ENCODE results near the gene RPRD1B. TPM values are rescaled to one million over a fixed set of nuclear protein-coding genes. Genes with fewer than 3 reads are reported as not detected.

The RPRD1B gene
- total and polyA plus RNA-seq, 2 of the 4 experiments (the other 2 are of a cell fraction): 8.4 to 9.9 TPM

DNA sequence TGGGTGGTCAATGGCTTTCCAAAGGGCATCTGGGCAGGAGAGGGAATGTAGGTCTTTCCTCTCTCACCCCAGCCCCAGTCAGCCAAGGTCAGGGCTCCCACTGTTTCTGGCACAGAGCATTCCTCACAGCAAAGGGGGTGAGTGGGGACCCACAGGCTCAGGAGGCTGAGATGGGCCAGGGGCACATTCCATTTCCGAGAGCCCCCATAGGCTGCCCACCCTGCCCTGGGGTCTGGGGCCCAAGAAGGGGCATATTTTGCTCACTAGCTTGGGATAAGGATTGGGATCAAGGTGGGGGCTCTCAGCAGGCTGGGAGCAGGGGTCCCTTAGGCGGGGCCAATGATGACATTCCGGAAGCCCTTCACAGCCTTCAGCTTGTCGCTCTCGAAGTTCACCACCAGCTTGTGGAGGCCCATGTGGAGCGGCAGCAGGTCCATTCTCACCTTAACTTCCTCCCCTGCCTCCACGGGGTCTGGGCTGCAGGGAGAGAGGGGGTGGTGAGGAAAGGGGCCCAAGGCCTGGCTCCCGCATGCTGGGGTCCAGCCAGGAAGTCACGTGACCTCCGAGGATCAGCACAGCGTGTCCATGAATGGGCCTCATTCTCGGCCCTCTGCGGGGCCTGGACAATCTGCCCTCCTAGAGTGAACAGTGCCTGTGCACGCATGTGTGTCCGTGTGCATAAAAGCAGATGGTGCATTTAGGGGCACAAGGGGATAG lies 96.5 kb downstream of the RPRD1B start:
- Histone ChIP-seq H3K27me3 (ENCODE audit: control insufficient read depth, insufficient read depth, low read length) (no peaks in the 10 kb centered on the region), H4K8ac (ENCODE audit: low read depth in 2 of 2, low read length in 2 of 2) (no peak overlapping the region), H3K14ac (replicated peaks; ENCODE audit: low read depth, low read length) (no peak overlapping the region), H3K4me2 (ENCODE audit: low read depth, low read length) (no peak overlapping the region), H3K27ac (ENCODE audit: insufficient read depth, low read length) (no peak overlapping the region), H3K79me1 (ENCODE audit: low read depth in 1 of 2, low read length in 2 of 2) (peaks cover 0 to 14% of the 10 kb centered on the region in 2 experiments; a peak in 2 of 4 replicates), H3K18ac (ENCODE audit: low read depth, low read length) (no peak overlapping the region), H3K9ac (ENCODE audit: low read depth, low read length) (no peak overlapping the region), H3K56ac (ENCODE audit: extremely low read depth, insufficient read depth, low read length) (no peak overlapping the region), H2AFZ (replicated peaks; ENCODE audit: low read length, poor library complexity) (no peak overlapping the region), H3K9me1 (ENCODE audit: insufficient read depth, low read length) (peaks cover 29% of the 10 kb centered on the region), H4K91ac (ENCODE audit: insufficient read depth, low read depth, low read length) (no peak overlapping the region), H2BK5ac (ENCODE audit: low read depth, low read length, poor library complexity, severe bottlenecking) (no peak overlapping the region), H2BK20ac (ENCODE audit: low read depth, low read length) (0 out of 2 replicates have a peak overlapping the region, but pooled peaks have one; percentile 27), H3K36me3 (ENCODE audit: control insufficient read depth, insufficient read depth, low read length) (peaks cover 47% of the 10 kb centered on the region), H3K4me1 (ENCODE audit: control insufficient read depth, insufficient read depth, low read length) (peaks cover 27% of the 10 kb centered on the region), H2AK5ac (ENCODE audit: low read depth, low read length) (peak overlapping the region; percentile 13; the same call in 1 of the 2 replicates), H2BK15ac (ENCODE audit: low read depth, low read length) (no peak overlapping the region), H3K4ac (ENCODE audit: low read depth, low read length) (no peak overlapping the region), H3K4me3 (ENCODE audit: insufficient read depth, low read depth, low read length) (no peak overlapping the region), H3K23ac (ENCODE audit: low read depth, low read length) (no peak overlapping the region), H2AK9ac (replicated peaks; ENCODE audit: low read depth, low read length, poor library complexity) (no peak overlapping the region), H4K5ac (ENCODE audit: low read depth, low read length) (no peak overlapping the region), H2BK120ac (ENCODE audit: low read depth, low read length) (no peak overlapping the region), H4K20me1 (ENCODE audit: insufficient read depth, low read length) (no peaks in the 10 kb centered on the region; the same call in 1 of the 2 replicates), H3K9me3 (ENCODE audit: control insufficient read depth, insufficient read depth, low read length) (no peaks in the 10 kb centered on the region)
- dilution Hi-C loops (cut with HindIII; ENCODE audit: low sequenced_read_pairs, unreplicated experiment) (no loop called here), intact Hi-C loops (cut with micrococcal nuclease) (no loop called here), in situ Hi-C loops (cut with MboI; ENCODE audit: low sequenced_read_pairs) (no loop called here)
- ATAC-seq (ENCODE audit: low read depth) (no peak), DNase-seq (no peak)
- TF ChIP-seq, protein P1, sequence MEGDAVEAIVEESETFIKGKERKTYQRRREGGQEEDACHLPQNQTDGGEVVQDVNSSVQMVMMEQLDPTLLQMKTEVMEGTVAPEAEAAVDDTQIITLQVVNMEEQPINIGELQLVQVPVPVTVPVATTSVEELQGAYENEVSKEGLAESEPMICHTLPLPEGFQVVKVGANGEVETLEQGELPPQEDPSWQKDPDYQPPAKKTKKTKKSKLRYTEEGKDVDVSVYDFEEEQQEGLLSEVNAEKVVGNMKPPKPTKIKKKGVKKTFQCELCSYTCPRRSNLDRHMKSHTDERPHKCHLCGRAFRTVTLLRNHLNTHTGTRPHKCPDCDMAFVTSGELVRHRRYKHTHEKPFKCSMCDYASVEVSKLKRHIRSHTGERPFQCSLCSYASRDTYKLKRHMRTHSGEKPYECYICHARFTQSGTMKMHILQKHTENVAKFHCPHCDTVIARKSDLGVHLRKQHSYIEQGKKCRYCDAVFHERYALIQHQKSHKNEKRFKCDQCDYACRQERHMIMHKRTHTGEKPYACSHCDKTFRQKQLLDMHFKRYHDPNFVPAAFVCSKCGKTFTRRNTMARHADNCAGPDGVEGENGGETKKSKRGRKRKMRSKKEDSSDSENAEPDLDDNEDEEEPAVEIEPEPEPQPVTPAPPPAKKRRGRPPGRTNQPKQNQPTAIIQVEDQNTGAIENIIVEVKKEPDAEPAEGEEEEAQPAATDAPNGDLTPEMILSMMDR (conservative IDR thresholded peaks at IDR 0.05; ENCODE audit: low read depth, low read length): no peak
- no peak for TF ChIP-seq MAZ (IDR thresholded peaks at IDR 0.05; ENCODE audit: borderline replicate concordance, low read depth, low read length)
- no peak for TF ChIP-seq FOS (IDR thresholded peaks at IDR 0.05; ENCODE audit: low read depth, low read length)
- TF ChIP-seq BHLHE40 (IDR thresholded peaks at IDR 0.05; ENCODE audit: low read depth, low read length): no peak
- TF ChIP-seq, protein P2, sequence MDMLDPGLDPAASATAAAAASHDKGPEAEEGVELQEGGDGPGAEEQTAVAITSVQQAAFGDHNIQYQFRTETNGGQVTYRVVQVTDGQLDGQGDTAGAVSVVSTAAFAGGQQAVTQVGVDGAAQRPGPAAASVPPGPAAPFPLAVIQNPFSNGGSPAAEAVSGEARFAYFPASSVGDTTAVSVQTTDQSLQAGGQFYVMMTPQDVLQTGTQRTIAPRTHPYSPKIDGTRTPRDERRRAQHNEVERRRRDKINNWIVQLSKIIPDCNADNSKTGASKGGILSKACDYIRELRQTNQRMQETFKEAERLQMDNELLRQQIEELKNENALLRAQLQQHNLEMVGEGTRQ (IDR thresholded peaks at IDR 0.05; ENCODE audit: low read depth, low read length): no peak
- TF ChIP-seq RAD21 (IDR thresholded peaks at IDR 0.05; ENCODE audit: low read length): no peak
- no peak for TF ChIP-seq POLR2A (IDR thresholded peaks at IDR 0.05; ENCODE audit: low read depth, low read length)
- no peak for TF ChIP-seq SMC3 (IDR thresholded peaks at IDR 0.05; ENCODE audit: low read depth, low read length)
- TF ChIP-seq MAFK (IDR thresholded peaks at IDR 0.05; ENCODE audit: low read depth, low read length): no peak
- TF ChIP-seq RCOR1 (IDR thresholded peaks at IDR 0.05; ENCODE audit: insufficient replicate concordance, low read length): no peak
- 82% methylated on average over 5 of the region's 15 CpGs; no CpG with 5 or more reads in 1 of the 2 experiments for WGBS, 2 experiments (ENCODE audit: extremely low coverage in 2 of 2, insufficient read length in 1 of 2)
- BruUV-seq (replicated peaks): no TSS peak
- POLR2A ChIA-PET (ENCODE audit: unreplicated experiment): no interaction called here
- CTCF ChIA-PET: interaction anchor here (1.0 to 1.1 kb wide), 2 partner anchors 57 to 91 kb away, joined by 4 to 5 read pairs; no protein-coding TSS in a partner anchor

All from IMR-90 (cell line).